HepG2 (cell line): ENCODE data around the gene MRPL42. TPM values are rescaled to one million over a fixed set of nuclear protein-coding genes. Genes with fewer than 3 reads are reported as not detected.

Experiments
- ARID5B ChIP-seq: IDR thresholded peaks from 2 replicates; pipeline ENCODE4 v1.4.0; 2020; ENCODE audit warnings: mild to moderate bottlenecking, missing genetic modification reagents
- DNMT3B ChIP-seq: conservative IDR thresholded peaks from 2 replicates; pipeline ENCODE4 v1.6.1; 2016; ENCODE audit warnings: missing biosample characterization, control low read depth
- FOXA1 ChIP-seq, 2 experiments: fragments of 450-650 bp in 1 of 2; sonication (generic) in 1 of 2; formaldehyde crosslinking in 1 of 2; IDR thresholded peaks; 2 replicates each; pipeline versions ENCODE4 v1.4.0 to v1.6.1; 2016 to 2020; ENCODE audit warnings: missing genetic modification reagents in 1 of 2
- FOXA3 ChIP-seq: IDR thresholded peaks from 2 replicates; pipeline ENCODE4 v1.6.1; 2016; ENCODE audit warnings: missing genetic modification reagents, missing compliant biosample characterization
- RBFOX2 ChIP-seq: fragments of 200-400 bp; formaldehyde crosslinking; IDR thresholded peaks from 2 replicates; pipeline ENCODE4 v1.6.1; 2017; ENCODE audit warnings: low read depth, mild to moderate bottlenecking, low read length
- ZNF878 ChIP-seq: sonication (generic); formaldehyde crosslinking; IDR thresholded peaks from 2 replicates; pipeline ENCODE4 v1.8.1; 2023; ENCODE audit warnings: mild to moderate bottlenecking, missing genetic modification reagents, moderate library complexity
- polyA plus RNA-seq, 8 experiments: library from polyadenylated mRNA; depleted of rRNA in 3 of 8; stranded (reverse) in 7 of 8; unstranded in 1 of 8; fragments of >200 nt; fragmentation: Illumina TruSeq in 4 of 8; extraction: Trizol in 4 of 8; gene quantifications; 2 replicates each; pipeline versions ENCODE4 v1.2.1 to v1.2.3, GENCODE V29; 2011 to 2016; ENCODE audit warnings: low read depth in 4 of 8, missing spikeins in 1 of 8, mixed read lengths in 1 of 8; ENCODE audit not compliant: insufficient read depth in 1 of 8
- total RNA-seq, 5 experiments: library from RNA; depleted of rRNA; stranded (reverse); fragments of >200 nt; fragmentation: Illumina TruSeq; extraction: Trizol; gene quantifications; 2 replicates each; pipeline ENCODE4 v1.2.3, GENCODE V29; 2016; ENCODE audit warnings: low read depth in 1 of 5
- TF ChIP-seq, protein P1 (sequence below): fragments of 450-650 bp; IDR thresholded peaks from 2 replicates; pipeline ENCODE4 v1.6.1; 2016
- TF ChIP-seq, protein P2 (sequence below): sonication (generic); formaldehyde crosslinking; IDR thresholded peaks from 2 replicates; pipeline ENCODE4 v1.8.0; 2022; ENCODE audit warnings: missing genetic modification reagents, mild to moderate bottlenecking, borderline replicate concordance
- TF ChIP-seq, protein P3 (sequence below): IDR thresholded peaks from 2 replicates; pipeline ENCODE4 v1.6.1; 2016; ENCODE audit warnings: low read depth, missing genetic modification reagents, missing compliant biosample characterization
- TF ChIP-seq, protein P4 (sequence below): sonication (generic); formaldehyde crosslinking; IDR thresholded peaks from 2 replicates; pipeline ENCODE4 v1.4.0; 2020; ENCODE audit warnings: mild to moderate bottlenecking, missing genetic modification reagents, borderline replicate concordance

Gene MRPL42
- total and polyA plus RNA-seq, 2 of the 13 experiments (the other 11 are each of a cell fraction or from before 2014, with no cell fraction given), result 93.3 to 148 TPM

DNA sequence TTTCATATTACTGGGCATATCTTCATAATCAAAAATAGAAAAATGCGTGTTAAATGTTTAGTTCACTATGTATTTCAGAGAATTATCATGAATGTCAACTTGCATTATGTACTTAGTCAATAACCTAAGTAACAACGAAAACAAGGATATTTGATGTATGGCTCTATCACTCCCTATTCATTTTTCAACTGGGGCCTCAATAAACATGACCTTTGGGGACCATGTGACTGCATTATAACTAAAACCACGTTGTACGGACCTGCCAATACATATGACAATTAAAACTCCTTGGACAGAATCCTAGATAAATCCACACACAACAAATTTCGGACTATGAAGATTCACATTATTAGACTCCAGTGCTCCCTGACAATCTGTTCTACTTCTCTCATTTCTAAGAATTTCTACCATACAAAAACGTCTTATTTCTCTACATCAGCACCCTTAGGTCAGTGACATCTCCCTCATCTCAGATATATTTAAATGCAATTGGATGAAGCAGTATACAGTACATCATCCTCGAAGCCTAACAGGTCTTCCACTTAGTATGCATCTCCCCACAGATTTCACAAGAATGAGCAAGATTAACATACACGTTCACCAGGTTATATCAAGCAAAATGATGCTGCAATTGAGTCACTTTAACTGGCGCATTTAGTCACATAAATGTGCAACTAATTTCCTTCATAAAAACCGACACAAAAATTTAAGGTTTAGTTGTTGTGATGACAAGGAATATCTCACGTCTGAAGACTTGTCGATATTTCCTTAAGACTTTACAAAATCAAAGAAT lies 27.1 kb upstream of the MRPL42 start (continued):
- TF ChIP-seq, protein P1, sequence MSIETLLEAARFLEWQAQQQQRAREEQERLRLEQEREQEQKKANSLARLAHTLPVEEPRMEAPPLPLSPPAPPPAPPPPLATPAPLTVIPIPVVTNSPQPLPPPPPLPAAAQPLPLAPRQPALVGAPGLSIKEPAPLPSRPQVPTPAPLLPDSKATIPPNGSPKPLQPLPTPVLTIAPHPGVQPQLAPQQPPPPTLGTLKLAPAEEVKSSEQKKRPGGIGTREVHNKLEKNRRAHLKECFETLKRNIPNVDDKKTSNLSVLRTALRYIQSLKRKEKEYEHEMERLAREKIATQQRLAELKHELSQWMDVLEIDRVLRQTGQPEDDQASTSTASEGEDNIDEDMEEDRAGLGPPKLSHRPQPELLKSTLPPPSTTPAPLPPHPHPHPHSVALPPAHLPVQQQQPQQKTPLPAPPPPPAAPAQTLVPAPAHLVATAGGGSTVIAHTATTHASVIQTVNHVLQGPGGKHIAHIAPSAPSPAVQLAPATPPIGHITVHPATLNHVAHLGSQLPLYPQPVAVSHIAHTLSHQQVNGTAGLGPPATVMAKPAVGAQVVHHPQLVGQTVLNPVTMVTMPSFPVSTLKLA, result peak; percentile 10; the same call in 1 of the 2 replicates
- TF ChIP-seq, protein P2, sequence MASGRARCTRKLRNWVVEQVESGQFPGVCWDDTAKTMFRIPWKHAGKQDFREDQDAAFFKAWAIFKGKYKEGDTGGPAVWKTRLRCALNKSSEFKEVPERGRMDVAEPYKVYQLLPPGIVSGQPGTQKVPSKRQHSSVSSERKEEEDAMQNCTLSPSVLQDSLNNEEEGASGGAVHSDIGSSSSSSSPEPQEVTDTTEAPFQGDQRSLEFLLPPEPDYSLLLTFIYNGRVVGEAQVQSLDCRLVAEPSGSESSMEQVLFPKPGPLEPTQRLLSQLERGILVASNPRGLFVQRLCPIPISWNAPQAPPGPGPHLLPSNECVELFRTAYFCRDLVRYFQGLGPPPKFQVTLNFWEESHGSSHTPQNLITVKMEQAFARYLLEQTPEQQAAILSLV, result no peak
- peak; percentile 81 for TF ChIP-seq FOXA3 (CRISPR knock-in tag)
- no peak for TF ChIP-seq ZNF878 (CRISPR knock-in tag)
- TF ChIP-seq FOXA1 (IDR thresholded peaks at IDR 0.05), result no peak
- peak; percentile 53 for TF ChIP-seq FOXA1 (CRISPR knock-in tag; IDR thresholded peaks at IDR 0.05)
- TF ChIP-seq, protein P3, sequence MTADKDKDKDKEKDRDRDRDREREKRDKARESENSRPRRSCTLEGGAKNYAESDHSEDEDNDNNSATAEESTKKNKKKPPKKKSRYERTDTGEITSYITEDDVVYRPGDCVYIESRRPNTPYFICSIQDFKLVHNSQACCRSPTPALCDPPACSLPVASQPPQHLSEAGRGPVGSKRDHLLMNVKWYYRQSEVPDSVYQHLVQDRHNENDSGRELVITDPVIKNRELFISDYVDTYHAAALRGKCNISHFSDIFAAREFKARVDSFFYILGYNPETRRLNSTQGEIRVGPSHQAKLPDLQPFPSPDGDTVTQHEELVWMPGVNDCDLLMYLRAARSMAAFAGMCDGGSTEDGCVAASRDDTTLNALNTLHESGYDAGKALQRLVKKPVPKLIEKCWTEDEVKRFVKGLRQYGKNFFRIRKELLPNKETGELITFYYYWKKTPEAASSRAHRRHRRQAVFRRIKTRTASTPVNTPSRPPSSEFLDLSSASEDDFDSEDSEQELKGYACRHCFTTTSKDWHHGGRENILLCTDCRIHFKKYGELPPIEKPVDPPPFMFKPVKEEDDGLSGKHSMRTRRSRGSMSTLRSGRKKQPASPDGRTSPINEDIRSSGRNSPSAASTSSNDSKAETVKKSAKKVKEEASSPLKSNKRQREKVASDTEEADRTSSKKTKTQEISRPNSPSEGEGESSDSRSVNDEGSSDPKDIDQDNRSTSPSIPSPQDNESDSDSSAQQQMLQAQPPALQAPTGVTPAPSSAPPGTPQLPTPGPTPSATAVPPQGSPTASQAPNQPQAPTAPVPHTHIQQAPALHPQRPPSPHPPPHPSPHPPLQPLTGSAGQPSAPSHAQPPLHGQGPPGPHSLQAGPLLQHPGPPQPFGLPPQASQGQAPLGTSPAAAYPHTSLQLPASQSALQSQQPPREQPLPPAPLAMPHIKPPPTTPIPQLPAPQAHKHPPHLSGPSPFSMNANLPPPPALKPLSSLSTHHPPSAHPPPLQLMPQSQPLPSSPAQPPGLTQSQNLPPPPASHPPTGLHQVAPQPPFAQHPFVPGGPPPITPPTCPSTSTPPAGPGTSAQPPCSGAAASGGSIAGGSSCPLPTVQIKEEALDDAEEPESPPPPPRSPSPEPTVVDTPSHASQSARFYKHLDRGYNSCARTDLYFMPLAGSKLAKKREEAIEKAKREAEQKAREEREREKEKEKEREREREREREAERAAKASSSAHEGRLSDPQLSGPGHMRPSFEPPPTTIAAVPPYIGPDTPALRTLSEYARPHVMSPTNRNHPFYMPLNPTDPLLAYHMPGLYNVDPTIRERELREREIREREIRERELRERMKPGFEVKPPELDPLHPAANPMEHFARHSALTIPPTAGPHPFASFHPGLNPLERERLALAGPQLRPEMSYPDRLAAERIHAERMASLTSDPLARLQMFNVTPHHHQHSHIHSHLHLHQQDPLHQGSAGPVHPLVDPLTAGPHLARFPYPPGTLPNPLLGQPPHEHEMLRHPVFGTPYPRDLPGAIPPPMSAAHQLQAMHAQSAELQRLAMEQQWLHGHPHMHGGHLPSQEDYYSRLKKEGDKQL (CRISPR knock-in tag), result peak; percentile 49; the same call in 1 of the 2 replicates
- peak; percentile 41 for TF ChIP-seq RBFOX2
- TF ChIP-seq ARID5B (CRISPR knock-in tag), result peak; percentile 47; the same call in 1 of the 2 replicates
- TF ChIP-seq, protein P4, sequence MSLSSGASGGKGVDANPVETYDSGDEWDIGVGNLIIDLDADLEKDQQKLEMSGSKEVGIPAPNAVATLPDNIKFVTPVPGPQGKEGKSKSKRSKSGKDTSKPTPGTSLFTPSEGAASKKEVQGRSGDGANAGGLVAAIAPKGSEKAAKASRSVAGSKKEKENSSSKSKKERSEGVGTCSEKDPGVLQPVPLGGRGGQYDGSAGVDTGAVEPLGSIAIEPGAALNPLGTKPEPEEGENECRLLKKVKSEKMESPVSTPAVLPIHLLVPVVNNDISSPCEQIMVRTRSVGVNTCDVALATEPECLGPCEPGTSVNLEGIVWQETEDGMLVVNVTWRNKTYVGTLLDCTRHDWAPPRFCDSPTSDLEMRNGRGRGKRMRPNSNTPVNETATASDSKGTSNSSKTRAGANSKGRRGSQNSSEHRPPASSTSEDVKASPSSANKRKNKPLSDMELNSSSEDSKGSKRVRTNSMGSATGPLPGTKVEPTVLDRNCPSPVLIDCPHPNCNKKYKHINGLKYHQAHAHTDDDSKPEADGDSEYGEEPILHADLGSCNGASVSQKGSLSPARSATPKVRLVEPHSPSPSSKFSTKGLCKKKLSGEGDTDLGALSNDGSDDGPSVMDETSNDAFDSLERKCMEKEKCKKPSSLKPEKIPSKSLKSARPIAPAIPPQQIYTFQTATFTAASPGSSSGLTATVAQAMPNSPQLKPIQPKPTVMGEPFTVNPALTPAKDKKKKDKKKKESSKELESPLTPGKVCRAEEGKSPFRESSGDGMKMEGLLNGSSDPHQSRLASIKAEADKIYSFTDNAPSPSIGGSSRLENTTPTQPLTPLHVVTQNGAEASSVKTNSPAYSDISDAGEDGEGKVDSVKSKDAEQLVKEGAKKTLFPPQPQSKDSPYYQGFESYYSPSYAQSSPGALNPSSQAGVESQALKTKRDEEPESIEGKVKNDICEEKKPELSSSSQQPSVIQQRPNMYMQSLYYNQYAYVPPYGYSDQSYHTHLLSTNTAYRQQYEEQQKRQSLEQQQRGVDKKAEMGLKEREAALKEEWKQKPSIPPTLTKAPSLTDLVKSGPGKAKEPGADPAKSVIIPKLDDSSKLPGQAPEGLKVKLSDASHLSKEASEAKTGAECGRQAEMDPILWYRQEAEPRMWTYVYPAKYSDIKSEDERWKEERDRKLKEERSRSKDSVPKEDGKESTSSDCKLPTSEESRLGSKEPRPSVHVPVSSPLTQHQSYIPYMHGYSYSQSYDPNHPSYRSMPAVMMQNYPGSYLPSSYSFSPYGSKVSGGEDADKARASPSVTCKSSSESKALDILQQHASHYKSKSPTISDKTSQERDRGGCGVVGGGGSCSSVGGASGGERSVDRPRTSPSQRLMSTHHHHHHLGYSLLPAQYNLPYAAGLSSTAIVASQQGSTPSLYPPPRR, result peak; percentile 79; the same call in 1 of the 2 replicates
- no peak for TF ChIP-seq DNMT3B (CRISPR knock-in tag)
